Kidney (tissue), 14 donors: Measurements from ENCODE around the gene LTA. TPM values are rescaled to one million over a fixed set of nuclear protein-coding genes. Genes with fewer than 3 reads are reported as not detected.

Experiments used
- DNase-seq, 5 donors: peaks; one replicate each; pipeline ENCODE4 v3.0.0-alpha.2; 2013 to 2020
- FAIRE-seq: peaks from 2 replicates; lab custom pipeline; 2012; peaks lifted over from hg19 to GRCh38; lab: Jason Lieb, UNC
- H3K27ac ChIP-seq, 2 donors: one replicate each; pipeline ENCODE4 v1.7.0; 2013; ENCODE audit warnings: low read depth in 2 of 2, low read length in 2 of 2, inconsistent platforms in 1 of 2
- H3K27me3 ChIP-seq: one replicate; pipeline ENCODE4 v1.7.1; 2013; ENCODE audit warnings: low read length, inconsistent platforms; ENCODE audit not compliant: control insufficient read depth, insufficient read depth
- H3K36me3 ChIP-seq, 3 donors: one replicate each; pipeline versions ENCODE4 v1.7.0 to v1.7.1; 2013; ENCODE audit warnings: low read length in 3 of 3, control low read depth in 1 of 3, inconsistent platforms in 1 of 3; ENCODE audit not compliant: insufficient read depth in 3 of 3, control insufficient read depth in 2 of 3
- H3K4me1 ChIP-seq, 3 donors: one replicate each; pipeline versions ENCODE4 v1.7.0 to v1.7.1; 2013; ENCODE audit warnings: low read length in 3 of 3, inconsistent platforms in 1 of 3, low read depth in 1 of 3; ENCODE audit not compliant: control insufficient read depth in 2 of 3, insufficient read depth in 2 of 3
- H3K4me3 ChIP-seq, 3 donors: one replicate each; pipeline versions ENCODE4 v1.7.0 to v1.8.1; 2013; ENCODE audit warnings: low read length in 3 of 3, control low read depth in 1 of 3, inconsistent platforms in 1 of 3
- H3K9ac ChIP-seq, 3 donors: one replicate each; pipeline versions ENCODE4 v1.7.0 to v1.7.1; 2013; ENCODE audit warnings: low read length in 3 of 3, control low read depth in 1 of 3, inconsistent platforms in 1 of 3
- H3K9me3 ChIP-seq, 3 donors: one replicate each; pipeline versions ENCODE4 v1.7.0 to v1.7.1; 2013; ENCODE audit warnings: low read length in 3 of 3, control low read depth in 1 of 3, inconsistent platforms in 1 of 3; ENCODE audit not compliant: control insufficient read depth in 2 of 3, insufficient read depth in 1 of 3
- intact Hi-C: fragments of 100-400 bp; cut with DNase I; formaldehyde crosslinking; loops from one replicate; pipeline ENCODE4 v1.11.1; 2022
- polyA plus RNA-seq: library from polyadenylated mRNA; stranded (reverse); fragments of 350-450 nt; fragmentation: Illumina TruSeq; extraction: RNeasy Lipid Tissue Mini Kit (QIAGEN cat#74804); gene quantifications from one replicate; pipeline ENCODE4 v1.2.3, GENCODE V29; 2014; ENCODE audit warnings: low read depth, low replicate concordance; ENCODE audit not compliant: insufficient read depth
- total RNA-seq: library from RNA; stranded (reverse); fragmentation: NEBNext Ultra II Directional; extraction: Animal tissue kit (Norgen Biotek cat#: 25700); gene quantifications from one replicate; pipeline ENCODE4 v1.2.1, GENCODE V29; 2021
- TF ChIP-seq, protein P1 (sequence below): IDR thresholded peaks from 3 replicates; pipeline ENCODE4 v1.5.1; 2012; ENCODE audit warnings: mild to moderate bottlenecking, moderate library complexity, borderline replicate concordance; ENCODE audit not compliant: insufficient read depth; ENCODE audit errors: extremely low read depth
- donor health status: control.
- donor health status: control.
- donor health status: control.
- donor health status: control.
- donor health status: control.
- donor health status: DM: yes; HTN: yes; CAD: no.
- donor health status: Normal renal cell carcinoma (clear cell type).

LTA gene
- total and polyA plus RNA-seq, 2 donors from 2014 or later, result 0.35 TPM; not detected in 1

DNA sequence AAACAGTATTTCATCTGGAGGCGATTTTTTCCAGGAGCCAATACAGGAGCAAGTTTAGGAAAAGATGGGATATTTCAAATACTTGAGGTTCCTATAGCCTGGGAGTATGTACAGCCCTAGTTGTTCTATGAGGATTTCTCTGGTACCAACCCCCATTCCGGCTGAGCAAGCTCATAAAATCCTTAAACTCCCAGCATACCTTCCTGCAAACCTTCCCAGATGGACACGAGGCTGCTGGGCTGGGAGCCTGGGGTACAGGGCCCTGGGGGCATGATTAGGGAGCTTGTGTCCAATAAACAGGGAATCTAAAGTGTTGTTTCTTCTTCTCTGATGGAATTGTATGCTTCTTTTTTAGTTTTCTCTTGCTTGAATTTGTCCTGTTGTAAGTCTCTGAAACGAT lies 49.9 kb downstream of the LTA start:
- H3K36me3 ChIP-seq, result peaks cover 19 to 36% (median 29%) of the 10 kb centered on the region in 3 donors
- no peaks in the 10 kb centered on the region for H3K9me3 ChIP-seq
- H3K9ac ChIP-seq, result peak overlapping the region; percentile 52 to 97 (median 85)
- H3K4me1 ChIP-seq, result peaks cover 0 to 13% (median 4%) of the 10 kb centered on the region in 3 donors
- intact Hi-C loops, result no loop called here
- FAIRE-seq (no peak), DNase-seq (peak in 2 of 5 donors; percentile 52 to 66)
- H3K27me3 ChIP-seq, result no peaks in the 10 kb centered on the region
- H3K4me3 ChIP-seq, result peak overlapping the region; percentile 62 to 87 (median 85)
- H3K27ac ChIP-seq, result peak overlapping the region in 1 of 2 donors; percentile 7
- TF ChIP-seq, protein P1, sequence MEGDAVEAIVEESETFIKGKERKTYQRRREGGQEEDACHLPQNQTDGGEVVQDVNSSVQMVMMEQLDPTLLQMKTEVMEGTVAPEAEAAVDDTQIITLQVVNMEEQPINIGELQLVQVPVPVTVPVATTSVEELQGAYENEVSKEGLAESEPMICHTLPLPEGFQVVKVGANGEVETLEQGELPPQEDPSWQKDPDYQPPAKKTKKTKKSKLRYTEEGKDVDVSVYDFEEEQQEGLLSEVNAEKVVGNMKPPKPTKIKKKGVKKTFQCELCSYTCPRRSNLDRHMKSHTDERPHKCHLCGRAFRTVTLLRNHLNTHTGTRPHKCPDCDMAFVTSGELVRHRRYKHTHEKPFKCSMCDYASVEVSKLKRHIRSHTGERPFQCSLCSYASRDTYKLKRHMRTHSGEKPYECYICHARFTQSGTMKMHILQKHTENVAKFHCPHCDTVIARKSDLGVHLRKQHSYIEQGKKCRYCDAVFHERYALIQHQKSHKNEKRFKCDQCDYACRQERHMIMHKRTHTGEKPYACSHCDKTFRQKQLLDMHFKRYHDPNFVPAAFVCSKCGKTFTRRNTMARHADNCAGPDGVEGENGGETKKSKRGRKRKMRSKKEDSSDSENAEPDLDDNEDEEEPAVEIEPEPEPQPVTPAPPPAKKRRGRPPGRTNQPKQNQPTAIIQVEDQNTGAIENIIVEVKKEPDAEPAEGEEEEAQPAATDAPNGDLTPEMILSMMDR, result no peak

DNA sequence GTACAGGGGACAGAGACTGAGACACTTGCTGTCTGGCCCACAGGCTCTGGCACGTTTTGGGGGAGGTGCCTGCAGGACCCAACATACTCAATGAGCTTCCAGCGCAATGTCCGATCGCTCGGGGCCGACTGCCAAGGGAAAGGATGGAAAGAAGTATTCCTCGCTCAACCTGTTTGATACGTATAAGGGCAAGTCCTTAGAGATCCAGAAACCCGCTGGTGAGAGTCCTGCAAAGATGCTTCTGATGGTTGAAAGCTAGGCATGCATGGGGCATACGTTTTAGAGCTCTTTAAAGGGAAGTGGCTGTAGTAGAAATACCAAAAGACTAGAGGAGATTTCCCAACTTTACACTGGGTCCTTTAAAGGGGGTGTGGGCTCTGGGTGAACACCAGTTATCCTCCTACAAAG lies 50.6 kb downstream of the LTA start:
- Histone ChIP-seq H3K36me3 (peaks cover 22 to 42% (median 36%) of the 10 kb centered on the region in 3 donors), H3K27me3 (no peaks in the 10 kb centered on the region), H3K4me1 (peaks cover 0 to 13% (median 4%) of the 10 kb centered on the region in 3 donors), H3K9me3 (no peaks in the 10 kb centered on the region), H3K9ac (peak overlapping the region in 1 of 3 donors; percentile 97), H3K27ac (no peak overlapping the region), H3K4me3 (peak overlapping the region in 1 of 3 donors; percentile 85)
- FAIRE-seq (no peak), DNase-seq (no peak)
- intact Hi-C loops, result no loop called here
- TF ChIP-seq, protein P1, result no peak

Other genes starting within 250 kb of the LTA start
Only the 30 nearest of the 34 such genes appear.
- gene HLA-B, start 215.1 kb upstream of the LTA start, total RNA-seq, result 1,532 TPM
- 1,348 TPM for gene HLA-B, start 215.1 kb upstream of the LTA start, polyA plus RNA-seq
- 27.5 TPM for gene MICA, start 168.7 kb upstream of the LTA start, total RNA-seq
- gene MICA, start 168.7 kb upstream of the LTA start, polyA plus RNA-seq, result 34.7 TPM
- gene MICB, start 74.1 kb upstream of the LTA start, total RNA-seq, result 5.7 TPM
- gene MICB, start 74.1 kb upstream of the LTA start, polyA plus RNA-seq, result 1.5 TPM
- 3.5 TPM for gene MCCD1, start 43.3 kb upstream of the LTA start, total RNA-seq
- gene MCCD1, start 43.3 kb upstream of the LTA start, polyA plus RNA-seq, result 325 TPM
- 295 TPM for gene DDX39B, start 30.3 kb upstream of the LTA start, total RNA-seq
- gene DDX39B, start 30.3 kb upstream of the LTA start, polyA plus RNA-seq, result 183 TPM
- gene ATP6V1G2, start 25.7 kb upstream of the LTA start, total RNA-seq, result 1.2 TPM
- gene ATP6V1G2, start 25.7 kb upstream of the LTA start, polyA plus RNA-seq, result 6.0 TPM
- gene NFKBIL1, start 24.7 kb upstream of the LTA start, total RNA-seq, result 20.0 TPM
- gene NFKBIL1, start 24.7 kb upstream of the LTA start, polyA plus RNA-seq, result 28.2 TPM
- gene TNF, start 3.3 kb downstream of the LTA start, total RNA-seq, result 5.4 TPM
- gene TNF, start 3.3 kb downstream of the LTA start, polyA plus RNA-seq, result 0.69 TPM
- 18.5 TPM for gene LTB, start 10.1 kb downstream of the LTA start, total RNA-seq
- 6.6 TPM for gene LTB, start 10.1 kb downstream of the LTA start, polyA plus RNA-seq
- 31.5 TPM for gene LST1, start 14.0 kb downstream of the LTA start, total RNA-seq
- gene LST1, start 14.0 kb downstream of the LTA start, polyA plus RNA-seq, result 14.8 TPM
- 0.82 TPM for gene NCR3, start 20.7 kb downstream of the LTA start, total RNA-seq
- not detected for gene NCR3, start 20.7 kb downstream of the LTA start, polyA plus RNA-seq
- 44.1 TPM for gene AIF1, start 42.9 kb downstream of the LTA start, total RNA-seq
- gene AIF1, start 42.9 kb downstream of the LTA start, polyA plus RNA-seq, result 121 TPM
- gene PRRC2A, start 48.4 kb downstream of the LTA start, total RNA-seq, result 159 TPM
- 84.6 TPM for gene PRRC2A, start 48.4 kb downstream of the LTA start, polyA plus RNA-seq
- 232 TPM for gene BAG6, start 80.4 kb downstream of the LTA start, total RNA-seq
- 215 TPM for gene BAG6, start 80.4 kb downstream of the LTA start, polyA plus RNA-seq
- 4.6 TPM for gene APOM, start 83.6 kb downstream of the LTA start, total RNA-seq
- gene APOM, start 83.6 kb downstream of the LTA start, polyA plus RNA-seq, result 154 TPM
- gene C6orf47, start 88.5 kb downstream of the LTA start, total RNA-seq, result 26.5 TPM
- 25.5 TPM for gene C6orf47, start 88.5 kb downstream of the LTA start, polyA plus RNA-seq
- gene GPANK1, start 92.7 kb downstream of the LTA start, total RNA-seq, result 17.7 TPM
- gene GPANK1, start 92.7 kb downstream of the LTA start, polyA plus RNA-seq, result 28.6 TPM
- gene CSNK2B, start 93.8 kb downstream of the LTA start, total RNA-seq, result 130 TPM
- gene CSNK2B, start 93.8 kb downstream of the LTA start, polyA plus RNA-seq, result 270 TPM
- 15.1 TPM for gene LY6G5B, start 97.7 kb downstream of the LTA start, total RNA-seq
- gene LY6G5B, start 97.7 kb downstream of the LTA start, polyA plus RNA-seq, result 2.5 TPM
- 2.5 TPM for gene LY6G5C, start 108.8 kb downstream of the LTA start, total RNA-seq
- gene LY6G5C, start 108.8 kb downstream of the LTA start, polyA plus RNA-seq, result 4.6 TPM
- 48.7 TPM for gene ABHD16A, start 131.0 kb downstream of the LTA start, total RNA-seq
- gene ABHD16A, start 131.0 kb downstream of the LTA start, polyA plus RNA-seq, result 50.2 TPM
- not detected for gene LY6G6F, start 134.6 kb downstream of the LTA start, total RNA-seq
- not detected for gene LY6G6F, start 134.6 kb downstream of the LTA start, polyA plus RNA-seq
- gene LY6G6D, start 143.1 kb downstream of the LTA start, total RNA-seq, result not detected
- not detected for gene LY6G6D, start 143.1 kb downstream of the LTA start, polyA plus RNA-seq
- not detected for gene LY6G6C, start 149.5 kb downstream of the LTA start, total RNA-seq
- gene LY6G6C, start 149.5 kb downstream of the LTA start, polyA plus RNA-seq, result not detected
- 0.60 TPM for gene MPIG6B, start 151.1 kb downstream of the LTA start, total RNA-seq
- gene MPIG6B, start 151.1 kb downstream of the LTA start, polyA plus RNA-seq, result not detected
- 98.9 TPM for gene DDAH2, start 157.0 kb downstream of the LTA start, total RNA-seq
- 147 TPM for gene DDAH2, start 157.0 kb downstream of the LTA start, polyA plus RNA-seq
- 456 TPM for gene CLIC1, start 164.2 kb downstream of the LTA start, total RNA-seq
- gene CLIC1, start 164.2 kb downstream of the LTA start, polyA plus RNA-seq, result 489 TPM
- gene MSH5, start 167.7 kb downstream of the LTA start, total RNA-seq, result 23.7 TPM
- 14.4 TPM for gene MSH5, start 167.7 kb downstream of the LTA start, polyA plus RNA-seq
- gene SAPCD1, start 190.4 kb downstream of the LTA start, total RNA-seq, result 6.5 TPM
- 6.8 TPM for gene SAPCD1, start 190.4 kb downstream of the LTA start, polyA plus RNA-seq
- gene VWA7, start 205.0 kb downstream of the LTA start, total RNA-seq, result 32.5 TPM
- gene VWA7, start 205.0 kb downstream of the LTA start, polyA plus RNA-seq, result 10.2 TPM